T follicular helper cell (primary cell): ENCODE measurements around the gene LAPTM5.

Experiments
- DNase-seq: peaks from one replicate; pipeline ENCODE4 v3.0.0-alpha.2; 2020; ENCODE audit warnings: low read depth

Gene LAPTM5

GRCh38 chr1:30743584-30744059, 14.0 kb downstream of the LAPTM5 start:
- peak; percentile 70 for DNase-seq

GRCh38 chr1:30742963-30743559, 14.5 kb downstream of the LAPTM5 start:
- no peak for DNase-seq

GRCh38 chr1:30742300-30742962, 15.1 kb downstream of the LAPTM5 start:
- no peak for DNase-seq

GRCh38 chr1:30741239-30741894, 16.2 kb downstream of the LAPTM5 start:
- DNase-seq, result no peak

- DNase-seq, result no peak
Observed at GRCh38 chr1:30740251-30741238, 17.0 kb downstream of the LAPTM5 start.

DNA sequence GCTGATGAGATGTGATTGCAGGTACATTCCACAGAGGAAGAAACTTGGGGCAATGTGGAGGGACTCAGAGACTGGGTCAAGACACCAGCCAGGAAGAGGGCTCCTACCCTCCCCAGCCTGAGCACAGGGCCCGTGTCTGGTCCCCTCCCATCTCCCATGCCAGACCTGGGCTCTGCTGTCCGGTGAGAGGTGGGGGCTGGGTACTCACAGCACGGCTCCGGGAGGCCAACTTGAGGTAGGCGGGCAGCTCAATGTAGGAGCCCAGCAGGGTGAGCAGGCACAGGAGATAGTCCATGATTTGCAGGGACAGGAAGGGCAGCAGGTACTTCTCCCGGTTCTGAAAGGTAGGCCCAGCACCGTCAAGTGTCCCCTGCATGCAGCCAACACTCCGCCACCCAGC, 18.0 kb downstream of the LAPTM5 start:
- DNase-seq, result no peak

DNA sequence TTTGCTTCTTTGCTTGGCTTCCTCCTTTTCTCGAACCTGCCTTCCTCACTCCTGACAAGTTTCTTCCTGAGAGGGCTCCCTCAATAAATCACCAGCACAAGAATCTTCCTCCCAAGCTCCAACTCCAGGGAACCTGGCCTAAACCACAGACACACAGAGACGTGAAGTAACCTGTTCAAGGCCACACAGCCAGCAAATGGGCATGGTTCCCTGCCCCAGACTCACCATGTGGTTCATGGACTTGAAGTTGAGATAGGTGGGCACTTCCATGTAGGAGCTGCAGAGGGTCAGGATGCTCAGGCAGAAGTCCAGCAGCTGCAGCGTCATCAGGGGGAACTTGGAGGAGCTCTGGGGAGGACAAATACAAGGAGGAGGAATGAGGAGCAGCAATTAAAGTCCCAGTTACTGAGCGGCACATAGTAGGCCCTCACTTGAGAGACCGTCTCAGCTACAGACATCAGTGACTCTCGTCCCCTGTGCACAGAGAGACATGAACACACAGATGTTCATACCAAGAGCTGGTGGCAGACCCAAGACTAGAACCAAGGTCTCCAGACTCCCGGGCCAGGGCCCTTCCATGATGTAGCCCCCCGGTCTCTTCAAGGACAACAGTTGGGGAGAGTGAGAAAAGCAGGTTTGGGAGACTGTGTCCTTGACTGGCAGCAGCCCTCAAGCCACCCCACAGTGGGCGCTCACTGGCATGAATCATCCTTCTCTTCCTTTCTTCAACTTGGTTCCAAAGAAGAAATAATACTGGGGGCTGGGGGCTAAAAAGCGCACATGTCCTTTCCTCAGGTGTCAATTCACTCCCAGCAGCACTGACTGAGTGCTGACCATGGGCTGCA, 18.6 kb downstream of the LAPTM5 start:
- no peak for DNase-seq

GRCh38 chr1:30738040-30738714, 19.4 kb downstream of the LAPTM5 start:
- DNase-seq, result no peak

DNA sequence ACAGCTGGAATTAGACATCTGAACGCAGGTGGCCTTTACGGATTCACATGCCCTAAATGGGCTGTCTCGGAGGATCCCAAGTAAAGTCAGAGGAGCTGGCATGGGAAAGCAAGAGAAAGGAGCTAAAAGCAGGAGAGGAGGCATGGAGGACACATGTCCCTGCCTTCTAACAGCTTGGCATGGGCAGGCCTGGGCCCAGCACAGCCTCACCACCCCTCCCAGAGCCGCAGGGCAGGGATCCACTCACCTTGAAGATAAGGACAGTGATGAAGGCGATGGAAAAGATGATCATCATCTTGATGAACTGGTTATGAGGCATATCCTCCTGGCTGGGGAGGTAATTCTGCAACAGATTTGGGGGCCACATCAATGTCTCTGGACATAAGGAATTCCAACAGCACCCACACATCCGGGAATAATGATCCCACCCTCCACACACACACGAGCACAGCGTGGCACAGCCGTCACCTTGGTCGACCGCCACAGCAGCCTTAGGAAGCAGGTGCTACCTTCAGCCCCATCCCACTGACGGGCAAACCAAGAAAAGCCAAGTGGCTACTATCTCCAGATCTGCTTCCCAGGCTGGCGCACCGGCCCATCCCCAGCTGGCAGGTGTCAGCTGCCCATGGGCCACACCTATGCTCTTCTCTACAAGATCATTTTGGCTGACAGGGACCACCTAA, 20.1 kb downstream of the LAPTM5 start:
- DNase-seq, result no peak

GRCh38 chr1:30735668-30736498, 21.7 kb downstream of the LAPTM5 start:
- DNase-seq, result no peak

GRCh38 chr1:30735124-30735523, 22.4 kb downstream of the LAPTM5 start:
- no peak for DNase-seq

GRCh38 chr1:30734580-30734979, 23.0 kb downstream of the LAPTM5 start:
- DNase-seq, result no peak

- DNase-seq, result no peak
Observed at GRCh38 chr1:30734106-30734505, 23.5 kb downstream of the LAPTM5 start.

DNA sequence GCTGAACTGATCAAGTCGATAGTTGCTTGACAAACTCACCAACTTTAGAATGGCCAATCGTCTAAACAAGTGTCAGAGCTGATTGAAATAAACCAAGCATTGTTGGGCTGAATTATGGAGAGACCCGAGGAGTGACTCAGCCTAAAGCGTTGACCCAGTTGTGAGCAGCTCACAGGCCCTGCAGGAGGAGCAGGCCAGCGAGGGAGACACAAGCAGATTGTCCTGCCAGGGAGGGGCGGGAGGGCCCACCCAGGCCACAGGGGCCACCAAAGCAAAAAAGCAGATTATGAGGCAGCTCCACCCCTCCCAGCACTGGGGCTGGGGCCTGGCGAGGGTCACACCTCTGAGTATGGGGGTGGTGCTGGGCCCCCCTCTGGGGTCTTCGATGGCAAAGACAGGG, 24.1 kb downstream of the LAPTM5 start:
- no peak for DNase-seq

GRCh38 chr1:30732277-30732996, 25.1 kb downstream of the LAPTM5 start:
- no peak for DNase-seq

- DNase-seq, result no peak
Observed at GRCh38 chr1:30731806-30732276, 25.7 kb downstream of the LAPTM5 start.

DNA sequence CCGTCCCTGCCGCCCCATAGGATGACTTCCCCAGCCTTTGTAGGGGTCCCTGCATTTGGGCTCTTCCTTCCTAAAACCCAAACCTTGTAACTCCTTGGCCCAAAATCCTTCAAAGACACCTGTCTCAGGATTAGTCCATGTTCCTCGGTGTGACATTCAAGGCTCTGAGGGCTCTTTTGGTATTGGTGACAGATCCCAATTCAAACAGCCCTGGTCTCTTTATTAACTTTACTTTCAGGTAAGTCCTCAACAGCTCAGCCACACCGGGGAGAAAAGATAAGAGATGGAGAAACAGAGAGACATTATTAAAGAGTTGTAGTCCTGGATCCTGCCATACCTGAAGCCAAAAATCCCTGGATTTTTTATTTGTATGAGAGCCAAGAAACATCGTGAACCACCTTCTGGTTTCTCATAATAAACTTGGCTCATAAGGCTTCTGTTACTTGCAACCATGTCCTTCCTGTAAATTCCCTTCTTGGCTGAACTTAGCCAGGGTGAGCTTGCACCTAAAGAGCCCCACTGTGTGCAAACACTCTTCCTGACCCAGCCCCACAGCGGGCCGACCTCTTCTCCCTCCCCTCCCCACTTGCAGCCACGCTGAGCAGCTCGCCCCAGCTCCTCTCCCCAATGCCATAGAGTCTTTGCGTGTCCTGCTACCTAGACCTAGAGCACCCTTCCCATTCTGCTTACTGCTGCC, 26.3 kb downstream of the LAPTM5 start:
- no peak for DNase-seq
